Transverse colon (tissue), 3 donors: Measurements from ENCODE around the gene RGS9.

ENCODE experiments used
- EP300 ChIP-seq: sonication (generic); formaldehyde crosslinking; IDR thresholded peaks from one replicate; pipeline ENCODE4 v1.6.1; 2017; ENCODE audit warnings: antibody characterized with exemption, low read depth
- TF ChIP-seq, protein P1 (sequence below), 5 experiments: fragments of 200-600 bp in 3 of 5; fragments of 450-650 bp in 2 of 5; sonication (generic) in 3 of 5; IDR thresholded peaks; 1 replicate in 2 of 5; 2 replicates in 3 of 5; pipeline ENCODE4 v1.5.1; 2016 to 2017; ENCODE audit warnings: antibody characterized with exemption in 5 of 5, inconsistent platforms in 3 of 5, mild to moderate bottlenecking in 2 of 5, moderate library complexity in 1 of 5

DNA sequence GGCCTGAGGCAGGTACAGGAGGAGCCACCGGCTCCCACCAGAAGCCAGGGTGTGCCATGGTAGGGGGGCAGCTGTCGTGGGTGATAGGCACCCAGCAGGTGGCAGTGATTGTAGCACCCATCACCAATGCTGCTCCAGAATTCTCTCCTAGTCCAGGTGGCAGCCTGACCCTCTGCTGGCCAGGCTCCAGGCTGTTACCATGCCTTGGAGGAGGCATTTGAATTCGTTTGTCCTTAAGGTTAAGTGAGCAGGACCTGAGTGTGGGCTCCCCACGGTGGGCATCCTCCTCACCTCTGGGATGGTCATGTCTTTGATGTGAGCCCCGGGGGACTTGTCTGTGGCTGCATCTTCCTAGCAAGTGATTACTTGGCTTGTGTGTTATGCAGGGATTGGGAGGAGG lies 59.4 kb downstream of the RGS9 start:
- TF ChIP-seq, protein P1, sequence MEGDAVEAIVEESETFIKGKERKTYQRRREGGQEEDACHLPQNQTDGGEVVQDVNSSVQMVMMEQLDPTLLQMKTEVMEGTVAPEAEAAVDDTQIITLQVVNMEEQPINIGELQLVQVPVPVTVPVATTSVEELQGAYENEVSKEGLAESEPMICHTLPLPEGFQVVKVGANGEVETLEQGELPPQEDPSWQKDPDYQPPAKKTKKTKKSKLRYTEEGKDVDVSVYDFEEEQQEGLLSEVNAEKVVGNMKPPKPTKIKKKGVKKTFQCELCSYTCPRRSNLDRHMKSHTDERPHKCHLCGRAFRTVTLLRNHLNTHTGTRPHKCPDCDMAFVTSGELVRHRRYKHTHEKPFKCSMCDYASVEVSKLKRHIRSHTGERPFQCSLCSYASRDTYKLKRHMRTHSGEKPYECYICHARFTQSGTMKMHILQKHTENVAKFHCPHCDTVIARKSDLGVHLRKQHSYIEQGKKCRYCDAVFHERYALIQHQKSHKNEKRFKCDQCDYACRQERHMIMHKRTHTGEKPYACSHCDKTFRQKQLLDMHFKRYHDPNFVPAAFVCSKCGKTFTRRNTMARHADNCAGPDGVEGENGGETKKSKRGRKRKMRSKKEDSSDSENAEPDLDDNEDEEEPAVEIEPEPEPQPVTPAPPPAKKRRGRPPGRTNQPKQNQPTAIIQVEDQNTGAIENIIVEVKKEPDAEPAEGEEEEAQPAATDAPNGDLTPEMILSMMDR (IDR thresholded peaks at IDR 0.05) = no peak
- TF ChIP-seq EP300 = no peak
